Measurements from ENCODE around the gene CDC20B. TPM values are rescaled to one million over a fixed set of nuclear protein-coding genes. Genes with fewer than 3 reads are reported as not detected.

CDC20B gene
- polyA plus RNA-seq, 10 donors, result 0.08 to 0.13 (median 0.10) TPM; not detected in 6

Other genes with a start within 250 kb of the CDC20B start
- gene ESM1, start 187.6 kb downstream of the CDC20B start, polyA plus RNA-seq (ENCODE audit: insufficient read length in 10 of 10), result 1 to 10 TPM; 2.3 to 8.8 (median 3.6) TPM
- gene GZMK, start 148.9 kb downstream of the CDC20B start, polyA plus RNA-seq (ENCODE audit: insufficient read length in 10 of 10), result 1 to 10 TPM in 1 of 10 donors, under 1 TPM in 4, not detected in 5; 0.14 to 3.0 (median 0.53) TPM
- gene GZMA, start 70.5 kb downstream of the CDC20B start, polyA plus RNA-seq (ENCODE audit: insufficient read length in 10 of 10), result 1 to 10 TPM in 6 of 10 donors, under 1 TPM in 3, not detected in 1; 0.29 to 3.6 (median 1.3) TPM
- 100 to 1,000 TPM in 1 of 10 donors, 10 to 100 TPM in 9; 69.0 to 116 (median 80.3) TPM for gene GPX8, start 13.0 kb downstream of the CDC20B start, polyA plus RNA-seq (ENCODE audit: insufficient read length in 10 of 10)
- not detected for gene MCIDAS, start 54.1 kb upstream of the CDC20B start, polyA plus RNA-seq (ENCODE audit: insufficient read length in 10 of 10)
- under 1 TPM in 9 of 10 donors, not detected in 1; 0.09 to 0.45 (median 0.22) TPM for gene CCNO, start 60.4 kb upstream of the CDC20B start, polyA plus RNA-seq (ENCODE audit: insufficient read length in 10 of 10)
- gene DHX29, start 134.5 kb upstream of the CDC20B start, polyA plus RNA-seq (ENCODE audit: insufficient read length in 10 of 10), result 10 to 100 TPM; 23.5 to 34.5 (median 28.8) TPM
- gene MTREX, start 134.8 kb upstream of the CDC20B start, polyA plus RNA-seq (ENCODE audit: insufficient read length in 10 of 10), result 10 to 100 TPM; 54.8 to 79.6 (median 65.4) TPM